Vagina (tissue), 2 donors: ENCODE measurements around the gene PKIG. TPM values are rescaled to one million over a fixed set of nuclear protein-coding genes. Genes with fewer than 3 reads are reported as not detected.

Experiments used
- DNase-seq, 2 donors: peaks; one replicate each; pipeline ENCODE4 v3.0.0-alpha.2; 2017; ENCODE audit errors: extremely low spot score in 2 of 2
- H3K27ac ChIP-seq: fragments of 200-600 bp; sonication (generic); one replicate; pipeline ENCODE4 v1.5.1; 2019
- H3K27me3 ChIP-seq: fragments of 200-600 bp; sonication (generic); one replicate; pipeline ENCODE4 v1.5.1; 2019
- H3K36me3 ChIP-seq, 2 donors: fragments of 200-600 bp; sonication (generic); one replicate each; pipeline ENCODE4 v1.5.1; 2017 to 2019
- H3K4me1 ChIP-seq: fragments of 200-600 bp; sonication (generic); one replicate; pipeline ENCODE4 v1.5.1; 2019
- H3K4me3 ChIP-seq, 2 donors: fragments of 200-600 bp; sonication (generic); 1 replicate in 1 of 2; 2 replicates in 1 of 2; pipeline ENCODE4 v1.5.1; 2016 to 2019
- H3K9me3 ChIP-seq: fragments of 200-600 bp; sonication (generic); one replicate; pipeline ENCODE4 v1.5.1; 2019
- CTCF ChIP-seq, 3 experiments: fragments of 450-650 bp in 2 of 3; fragments of 200-600 bp in 1 of 3; sonication (generic) in 1 of 3; IDR thresholded peaks; one replicate each; pipeline ENCODE4 v1.5.1; 2017 to 2019; ENCODE audit warnings: antibody characterized with exemption in 3 of 3, mild to moderate bottlenecking in 2 of 3, moderate library complexity in 2 of 3
- POLR2A ChIP-seq, 2 donors: fragments of 450-650 bp; IDR thresholded peaks; one replicate each; pipeline ENCODE4 v1.6.1; 2017; ENCODE audit warnings: antibody characterized with exemption in 2 of 2, mild to moderate bottlenecking in 2 of 2, moderate library complexity in 2 of 2
- POLR2AphosphoS5 ChIP-seq, 2 donors: sonication (generic); formaldehyde crosslinking; IDR thresholded peaks; one replicate each; pipeline ENCODE4 v1.9.0; 2017; ENCODE audit warnings: antibody characterized with exemption in 2 of 2, mild to moderate bottlenecking in 2 of 2, low read depth in 1 of 2; ENCODE audit not compliant: insufficient read depth in 1 of 2
- intact Hi-C: fragments of 100-400 bp; cut with DNase I; formaldehyde crosslinking; loops from one replicate; pipeline ENCODE4 v1.15.1; 2023
- total RNA-seq: library from RNA; depleted of rRNA; stranded (reverse); fragments of >200 nt; gene quantifications from one replicate; pipeline ENCODE4 v1.2.3, GENCODE V29; 2016

Gene PKIG
- total RNA-seq, 1 donor from 2014 or later, result 146 TPM

- TF ChIP-seq CTCF (IDR thresholded peaks at IDR 0.05) (no peak), POLR2AphosphoS5 (IDR thresholded peaks at IDR 0.05; ENCODE audit: insufficient read depth in 1 of 2, low read depth in 1 of 2) (no peak)
- Histone ChIP-seq H3K4me1 (peaks cover 8% of the 10 kb centered on the region), H3K9me3 (no peaks in the 10 kb centered on the region), H3K4me3 (no peak overlapping the region), H3K27ac (no peak overlapping the region), H3K27me3 (no peaks in the 10 kb centered on the region), H3K36me3 (no peaks in the 10 kb centered on the region)
- intact Hi-C loops, result no loop called here
- no peak for DNase-seq
Observed at GRCh38 chr20:44633872-44634600, 51.7 kb downstream of the PKIG start.

- H3K27ac ChIP-seq, result no peak overlapping the region
- no peak for DNase-seq
- TF ChIP-seq POLR2AphosphoS5 (IDR thresholded peaks at IDR 0.05; ENCODE audit: insufficient read depth in 1 of 2, low read depth in 1 of 2) (no peak), CTCF (IDR thresholded peaks at IDR 0.05) (no peak), POLR2A (IDR thresholded peaks at IDR 0.05) (no peak)
- H3K4me3 ChIP-seq, result no peak overlapping the region
- H3K27me3 ChIP-seq, result no peaks in the 10 kb centered on the region
- H3K36me3 ChIP-seq, result no peaks in the 10 kb centered on the region
- intact Hi-C loops, result no loop called here
- peaks cover 8% of the 10 kb centered on the region for H3K4me1 ChIP-seq
- no peaks in the 10 kb centered on the region for H3K9me3 ChIP-seq
Observed at GRCh38 chr20:44635877-44636276, 53.5 kb downstream of the PKIG start.

GRCh38 chr20:44637042-44637441 lies 54.7 kb downstream of the PKIG start:
- intact Hi-C loops, result no loop called here
- Histone ChIP-seq H3K27me3 (no peaks in the 10 kb centered on the region), H3K4me1 (peaks cover 13% of the 10 kb centered on the region), H3K27ac (no peak overlapping the region), H3K36me3 (no peaks in the 10 kb centered on the region), H3K4me3 (no peak overlapping the region), H3K9me3 (no peaks in the 10 kb centered on the region)
- DNase-seq, result no peak
- TF ChIP-seq POLR2A (IDR thresholded peaks at IDR 0.05) (no peak), POLR2AphosphoS5 (IDR thresholded peaks at IDR 0.05; ENCODE audit: insufficient read depth in 1 of 2, low read depth in 1 of 2) (no peak), CTCF (IDR thresholded peaks at IDR 0.05) (no peak)

GRCh38 chr20:44637522-44638372 lies 55.4 kb downstream of the PKIG start:
- no peak overlapping the region for H3K27ac ChIP-seq
- DNase-seq, result no peak
- intact Hi-C loops, result no loop called here

More at GRCh38 chr20:44637522-44638372, 55.4 kb downstream of the PKIG start:
- Histone ChIP-seq H3K27me3 (no peaks in the 10 kb centered on the region), H3K9me3 (no peaks in the 10 kb centered on the region), H3K36me3 (no peaks in the 10 kb centered on the region), H3K4me1 (peaks cover 20% of the 10 kb centered on the region), H3K4me3 (no peak overlapping the region)
- TF ChIP-seq POLR2A (IDR thresholded peaks at IDR 0.05) (no peak), CTCF (IDR thresholded peaks at IDR 0.05) (no peak), POLR2AphosphoS5 (IDR thresholded peaks at IDR 0.05; ENCODE audit: insufficient read depth in 1 of 2, low read depth in 1 of 2) (no peak)
